ENCODE measurements around the gene KCNIP4.
"Not testable (repeated sequence)": the region's sequence is repeated elsewhere in the genome, so short reads cannot be mapped to it uniquely, and the experiment has no call there.

KCNIP4 gene

DNA sequence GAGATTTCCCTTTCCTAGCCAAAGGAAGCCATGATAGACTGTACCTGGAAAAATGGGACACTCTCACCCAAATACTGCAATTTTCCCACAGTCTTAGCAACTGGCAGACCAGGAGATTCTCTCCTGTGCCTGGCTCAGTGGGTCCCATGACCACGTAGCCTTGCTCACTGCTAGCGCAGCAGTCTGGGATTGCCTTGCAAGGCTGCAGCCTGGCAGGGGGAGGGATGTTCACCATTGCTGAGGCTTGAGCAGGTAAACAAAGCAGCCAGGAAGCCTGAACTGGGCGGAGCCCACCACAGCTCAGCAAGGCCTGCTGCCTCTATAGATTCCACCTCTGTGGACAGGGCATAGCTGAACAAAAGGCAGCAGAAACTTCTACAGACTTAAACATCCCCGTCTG is 596.2 kb downstream of the KCNIP4 start:
- not testable (repeated sequence) for DNase-seq (ENCODE audit: low read depth)

DNA sequence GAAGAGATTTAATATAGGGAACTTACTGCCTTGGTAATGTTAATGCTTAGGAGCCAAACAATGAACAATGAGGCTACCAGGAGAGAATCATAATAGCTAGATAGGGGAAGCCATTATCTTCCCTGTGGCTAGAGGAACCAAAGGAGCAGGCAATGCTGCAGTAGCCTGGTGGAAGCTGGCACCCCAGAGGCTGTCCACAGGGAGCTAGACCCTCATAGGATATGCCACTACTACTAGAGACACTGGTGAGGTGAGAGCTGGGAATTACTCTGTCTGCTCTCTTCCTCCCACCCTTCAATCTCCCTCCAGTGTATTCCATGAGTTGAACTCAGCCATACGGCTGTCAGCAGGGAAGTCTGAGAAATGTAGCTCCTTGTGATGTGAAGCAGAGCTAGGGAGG is 601.4 kb downstream of the KCNIP4 start:
- DNase-seq (ENCODE audit: low read depth), result no peak

- no peak for DNase-seq (ENCODE audit: low read depth)
Measured at GRCh38 chr4:21327976-21328700, 620.4 kb downstream of the KCNIP4 start.

GRCh38 chr4:21320034-21320433 is 628.5 kb downstream of the KCNIP4 start:
- no peak for DNase-seq (ENCODE audit: low read depth)

DNA sequence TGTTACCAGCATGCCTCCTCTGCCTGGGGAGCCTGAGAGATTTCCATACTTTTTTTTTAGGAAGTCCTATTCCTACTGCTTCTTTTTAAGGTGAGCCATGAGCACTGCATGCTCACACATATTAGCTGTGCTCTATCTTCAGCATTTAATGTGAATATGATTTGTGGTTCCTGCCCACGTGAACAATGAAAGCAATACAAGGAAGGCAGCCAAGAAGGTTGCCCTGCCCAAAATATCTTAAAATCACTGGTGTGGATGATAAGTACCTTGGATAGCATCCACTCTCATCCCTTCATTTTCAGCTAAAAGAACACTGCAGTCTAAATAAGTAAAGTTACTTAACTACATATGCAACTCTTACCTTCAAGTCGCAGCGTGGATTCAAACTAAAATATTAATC is 640.9 kb downstream of the KCNIP4 start:
- DNase-seq (ENCODE audit: low read depth), result no peak

DNA sequence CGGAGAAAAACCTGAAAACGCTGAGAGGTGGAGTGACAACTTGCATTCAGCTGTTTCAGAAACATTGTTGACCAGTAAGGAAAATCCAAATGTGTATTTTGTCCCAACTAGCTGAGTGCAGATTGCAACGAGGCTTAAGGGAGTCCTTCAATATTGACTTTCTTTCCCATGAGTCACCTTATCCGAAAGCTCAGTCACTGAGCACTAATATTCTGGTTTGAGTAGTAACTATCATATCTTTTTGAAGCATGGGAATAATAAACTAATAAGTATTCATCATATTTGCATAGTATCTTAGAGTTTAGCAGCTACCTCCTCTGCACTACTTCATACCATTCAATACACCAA is 644.1 kb downstream of the KCNIP4 start:
- DNase-seq (ENCODE audit: low read depth), result no peak

DNA sequence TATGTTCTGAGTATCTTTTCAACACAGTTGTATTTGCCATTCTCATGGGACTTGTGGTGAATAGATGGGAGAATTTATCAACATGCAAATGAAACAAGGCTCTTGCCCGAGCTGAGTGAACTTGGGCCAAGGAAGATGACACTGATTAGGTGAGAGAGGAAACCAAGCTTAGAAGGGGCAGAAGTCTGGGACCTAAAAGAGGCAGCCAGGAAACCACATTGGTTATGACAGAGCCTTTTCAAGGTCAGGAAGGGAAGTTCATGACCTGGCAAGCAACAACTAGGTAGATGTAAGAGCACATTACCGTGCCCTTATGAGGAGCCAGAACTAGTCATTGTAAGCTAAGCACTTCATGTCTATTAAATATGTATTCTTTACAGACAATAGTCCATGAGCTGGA is 658.0 kb downstream of the KCNIP4 start:
- DNase-seq (ENCODE audit: low read depth), result no peak

DNA sequence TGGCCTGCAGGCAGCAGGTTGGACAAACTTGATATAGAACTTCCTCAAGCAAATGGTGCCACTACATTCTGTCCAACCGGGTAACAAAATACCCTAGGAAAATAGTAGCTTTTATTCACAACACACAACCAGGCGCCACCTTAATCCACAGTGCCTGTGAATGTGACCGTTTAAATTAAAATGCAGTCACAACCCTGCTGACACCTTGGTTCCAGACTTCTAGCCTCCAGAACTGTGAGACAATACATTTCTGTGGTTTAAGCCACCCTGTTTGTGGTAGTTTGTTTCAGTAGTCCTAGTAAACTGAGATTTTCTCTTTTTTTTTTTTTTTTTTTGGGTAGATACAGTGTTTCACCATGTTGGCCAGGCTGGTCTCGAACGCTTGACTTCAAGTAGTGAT is 672.5 kb downstream of the KCNIP4 start:
- no peak for DNase-seq (ENCODE audit: low read depth)

- no peak for DNase-seq (ENCODE audit: low read depth)
Measured at GRCh38 chr4:21271439-21272052, 677.0 kb downstream of the KCNIP4 start.

DNA sequence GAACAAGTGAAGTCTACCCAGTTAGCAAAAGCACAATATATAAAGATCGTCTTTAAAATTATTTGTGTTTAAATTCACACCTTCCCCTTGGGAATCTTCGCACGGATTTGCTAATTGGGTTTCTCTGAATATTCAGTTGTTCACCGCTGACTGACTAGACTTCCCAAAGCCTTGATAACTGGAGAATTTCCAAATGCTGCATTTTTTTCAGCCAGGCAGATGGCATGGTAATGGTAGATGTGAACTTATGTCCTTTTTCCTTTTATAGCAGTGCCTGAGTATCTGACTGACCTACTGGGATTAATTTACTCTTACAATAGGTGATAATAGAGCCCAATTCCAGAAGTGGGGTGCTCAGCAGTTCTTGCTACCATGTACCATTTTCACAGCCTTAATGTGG is 700.2 kb downstream of the KCNIP4 start:
- DNase-seq (ENCODE audit: low read depth), result no peak

GRCh38 chr4:21242163-21242562 is 706.4 kb downstream of the KCNIP4 start:
- no peak for DNase-seq (ENCODE audit: low read depth)

- no peak for DNase-seq (ENCODE audit: low read depth)
Measured at GRCh38 chr4:21226637-21227538, 721.7 kb downstream of the KCNIP4 start.

- no peak for DNase-seq (ENCODE audit: low read depth)
Measured at GRCh38 chr4:21211846-21212245, 736.7 kb downstream of the KCNIP4 start.

GRCh38 chr4:21209860-21210259 is 738.7 kb downstream of the KCNIP4 start:
- DNase-seq (ENCODE audit: low read depth), result no peak

GRCh38 chr4:21205821-21206531 is 742.6 kb downstream of the KCNIP4 start:
- DNase-seq (ENCODE audit: low read depth), result no peak

- no peak for DNase-seq (ENCODE audit: low read depth)
Measured at GRCh38 chr4:21203416-21203815, 745.2 kb downstream of the KCNIP4 start.

- no peak for DNase-seq (ENCODE audit: low read depth)
Measured at GRCh38 chr4:21202959-21203358, 745.6 kb downstream of the KCNIP4 start.

DNA sequence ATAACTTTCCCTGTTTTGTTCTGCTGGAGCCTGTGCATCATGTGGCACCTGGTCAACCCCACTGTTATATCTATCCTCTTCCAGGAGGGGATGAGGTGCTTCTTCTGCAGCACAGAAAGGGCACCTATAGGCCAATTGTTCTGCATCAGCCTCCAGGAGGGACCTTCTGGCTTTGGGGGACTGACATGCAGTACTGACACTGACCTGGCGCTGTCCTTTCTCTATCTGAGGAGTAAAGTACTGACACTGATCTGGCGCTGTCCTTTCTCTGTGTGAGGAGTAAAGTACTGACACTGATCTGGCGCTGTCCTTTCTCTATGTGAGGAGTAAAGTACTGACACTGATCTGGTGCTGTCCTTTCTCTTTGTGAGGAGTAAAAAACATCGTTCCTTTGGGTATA is 749.9 kb downstream of the KCNIP4 start:
- no peak for DNase-seq (ENCODE audit: low read depth)

DNA sequence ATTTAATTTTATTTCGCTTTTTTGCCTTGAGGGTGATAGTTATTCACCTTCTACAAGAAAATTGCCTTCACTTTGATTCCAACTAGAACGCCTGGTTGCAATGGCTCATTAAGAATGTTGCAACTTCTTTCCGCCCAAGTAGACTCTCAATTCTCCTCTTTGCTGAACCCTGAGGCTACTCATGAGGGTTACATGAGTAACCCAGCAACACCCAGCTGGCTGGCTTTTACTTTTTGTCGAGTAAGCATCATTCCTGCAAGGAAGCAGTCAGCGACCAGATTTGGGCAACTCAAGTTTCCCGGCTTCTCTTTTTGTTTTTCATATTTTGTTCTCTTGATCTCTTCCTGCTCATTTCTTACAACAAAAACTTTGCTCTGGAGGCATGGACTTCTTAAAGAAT is 752.9 kb downstream of the KCNIP4 start:
- DNase-seq (ENCODE audit: low read depth), result no peak

DNA sequence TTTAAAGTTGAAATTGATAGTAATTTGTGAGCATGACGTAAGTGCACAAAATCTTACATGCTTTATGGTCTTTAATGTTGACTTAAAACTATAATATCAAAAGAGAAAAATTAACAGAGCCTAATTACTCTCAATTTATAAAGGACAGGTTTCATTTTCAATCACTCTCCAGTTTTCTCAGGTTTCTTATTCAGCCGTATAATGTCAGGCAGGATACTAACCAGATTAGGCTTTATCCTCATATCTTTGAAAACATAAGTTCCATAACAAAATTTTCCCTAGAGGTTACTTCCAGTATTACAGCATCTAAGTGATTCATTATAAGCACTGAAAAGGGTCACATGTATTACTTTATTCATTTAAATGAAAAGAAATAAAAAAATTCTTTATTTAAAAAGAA is 756.2 kb downstream of the KCNIP4 start:
- no peak for DNase-seq (ENCODE audit: low read depth)

DNA sequence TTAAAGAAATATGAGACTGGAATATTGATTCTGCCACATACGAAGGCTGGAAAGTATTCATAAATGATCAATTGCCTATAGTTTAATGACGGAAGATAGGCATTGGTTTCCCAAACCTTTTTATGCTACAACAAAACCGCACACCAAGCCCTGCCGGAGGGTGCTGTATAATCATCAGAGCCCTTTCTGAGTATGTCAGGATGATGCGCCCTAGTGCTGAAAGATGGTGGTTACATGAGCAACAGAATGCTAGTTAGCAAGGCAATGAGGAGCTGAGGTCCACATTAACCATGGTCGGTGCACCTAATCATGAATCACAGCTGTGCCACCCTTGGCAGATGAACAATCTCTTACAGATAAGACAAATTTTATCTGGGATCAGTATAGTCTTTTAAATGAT is 757.3 kb downstream of the KCNIP4 start:
- DNase-seq (ENCODE audit: low read depth), result no peak

DNA sequence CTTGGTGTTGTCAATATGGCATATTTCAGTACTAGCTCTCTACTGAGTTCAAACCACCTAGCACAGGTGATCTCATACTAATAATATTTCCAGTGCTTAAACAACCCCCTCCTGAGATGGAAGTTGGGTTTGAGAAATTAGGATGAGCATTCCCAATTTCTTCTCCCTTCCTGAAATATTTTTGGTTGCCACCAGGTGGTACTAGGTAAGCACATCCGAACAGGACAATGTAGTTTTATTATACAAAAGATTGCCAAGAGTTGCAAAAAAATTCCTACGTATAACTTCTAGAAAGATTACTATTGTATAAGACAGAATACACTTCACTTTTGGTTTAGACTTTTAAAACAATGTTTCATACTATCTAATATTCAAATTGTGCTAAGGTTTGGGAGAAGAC is 763.8 kb downstream of the KCNIP4 start:
- DNase-seq (ENCODE audit: low read depth), result no peak

DNA sequence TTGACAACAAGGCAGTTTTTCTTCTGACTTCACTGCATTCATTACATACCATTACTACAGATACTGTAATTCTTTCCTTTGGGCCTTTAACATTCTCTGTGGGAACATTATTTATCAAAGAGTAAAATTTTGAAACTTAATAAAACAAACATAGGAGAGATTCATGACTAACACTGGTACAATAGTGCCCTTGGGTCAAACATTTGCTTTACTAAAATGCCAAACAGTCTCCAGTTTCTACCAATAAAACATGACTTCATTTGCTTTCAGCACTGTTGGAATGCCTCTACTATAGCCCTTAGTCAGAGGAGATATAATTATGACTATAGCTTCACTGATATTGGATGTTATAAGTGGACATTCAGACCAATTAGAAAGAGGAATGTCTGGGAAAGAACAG is 766.9 kb downstream of the KCNIP4 start:
- no peak for DNase-seq (ENCODE audit: low read depth)
